Mucosa of descending colon (tissue), 3 donors: ENCODE data around the gene INO80C. TPM values are rescaled to one million over a fixed set of nuclear protein-coding genes. Genes with fewer than 3 reads are reported as not detected.

Source experiments
- ATAC-seq: fragments of 200-7000 bp; cut with Tn5 transposase; one replicate; pipeline ENCODE4 v1.9.1; 2020; ENCODE audit warnings: mild to moderate bottlenecking, moderate library complexity
- DNase-seq, 3 donors: peaks; one replicate each; pipeline ENCODE4 v3.0.0-alpha.2; 2020
- H3K36me3 ChIP-seq: fragments of 200-600 bp; one replicate; pipeline ENCODE4 v1.8.0; 2021; ENCODE audit warnings: low read depth, mild to moderate bottlenecking
- H3K4me1 ChIP-seq: fragments of 200-600 bp; one replicate; pipeline ENCODE4 v1.8.0; 2021; ENCODE audit warnings: low read depth, mild to moderate bottlenecking
- H3K4me3 ChIP-seq: fragments of 200-600 bp; one replicate; pipeline ENCODE4 v1.8.0; 2021; ENCODE audit warnings: mild to moderate bottlenecking
- H3K9me3 ChIP-seq: fragments of 200-600 bp; one replicate; pipeline ENCODE4 v1.8.0; 2021; ENCODE audit warnings: mild to moderate bottlenecking
- intact Hi-C, 2 donors: fragments of 100-400 bp; cut with DNase I in 1 of 2; cut with micrococcal nuclease in 1 of 2; formaldehyde crosslinking; loops; one replicate each; pipeline versions ENCODE4 v1.11.0 to v1.11.1; 2022; cut with DNase I, micrococcal nuclease
- total RNA-seq, 3 donors: library from RNA; stranded (reverse); fragmentation: NEBNext Ultra II Directional in 2 of 3; extraction: Animal tissue kit (Norgen Biotek cat#: 25700) in 2 of 3; gene quantifications; one replicate each; pipeline versions ENCODE4 v1.2.1 to v1.2.4, GENCODE V29; 2021 to 2023
- TF ChIP-seq, protein P1 (sequence below): fragments of 200-600 bp; IDR thresholded peaks from one replicate; pipeline ENCODE4 v1.8.0; 2022; ENCODE audit warnings: antibody characterized with exemption, mild to moderate bottlenecking
- donor health status: DM: no; HTN: no; CAD: no; lungs with moderate emphysema.
- donor health status: DM: no; HTN: no; CAD: no.
- donor health status: DM: no; HTN: yes; CAD: no.

INO80C gene
- total RNA-seq, 3 donors from 2014 or later, result 28.0 to 46.7 (median 32.2) TPM

- TF ChIP-seq, protein P1, sequence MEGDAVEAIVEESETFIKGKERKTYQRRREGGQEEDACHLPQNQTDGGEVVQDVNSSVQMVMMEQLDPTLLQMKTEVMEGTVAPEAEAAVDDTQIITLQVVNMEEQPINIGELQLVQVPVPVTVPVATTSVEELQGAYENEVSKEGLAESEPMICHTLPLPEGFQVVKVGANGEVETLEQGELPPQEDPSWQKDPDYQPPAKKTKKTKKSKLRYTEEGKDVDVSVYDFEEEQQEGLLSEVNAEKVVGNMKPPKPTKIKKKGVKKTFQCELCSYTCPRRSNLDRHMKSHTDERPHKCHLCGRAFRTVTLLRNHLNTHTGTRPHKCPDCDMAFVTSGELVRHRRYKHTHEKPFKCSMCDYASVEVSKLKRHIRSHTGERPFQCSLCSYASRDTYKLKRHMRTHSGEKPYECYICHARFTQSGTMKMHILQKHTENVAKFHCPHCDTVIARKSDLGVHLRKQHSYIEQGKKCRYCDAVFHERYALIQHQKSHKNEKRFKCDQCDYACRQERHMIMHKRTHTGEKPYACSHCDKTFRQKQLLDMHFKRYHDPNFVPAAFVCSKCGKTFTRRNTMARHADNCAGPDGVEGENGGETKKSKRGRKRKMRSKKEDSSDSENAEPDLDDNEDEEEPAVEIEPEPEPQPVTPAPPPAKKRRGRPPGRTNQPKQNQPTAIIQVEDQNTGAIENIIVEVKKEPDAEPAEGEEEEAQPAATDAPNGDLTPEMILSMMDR, result no peak
- intact Hi-C loops, result no loop called here
- H3K9me3 ChIP-seq, result no peaks in the 10 kb centered on the region
- H3K4me3 ChIP-seq, result no peak overlapping the region
- H3K36me3 ChIP-seq, result no peaks in the 10 kb centered on the region
- ATAC-seq (no peak), DNase-seq (no peak)
- no peaks in the 10 kb centered on the region for H3K4me1 ChIP-seq
These were observed 22.9 kb downstream of the INO80C start for GRCh38 chr18:35474884-35475283.

DNA sequence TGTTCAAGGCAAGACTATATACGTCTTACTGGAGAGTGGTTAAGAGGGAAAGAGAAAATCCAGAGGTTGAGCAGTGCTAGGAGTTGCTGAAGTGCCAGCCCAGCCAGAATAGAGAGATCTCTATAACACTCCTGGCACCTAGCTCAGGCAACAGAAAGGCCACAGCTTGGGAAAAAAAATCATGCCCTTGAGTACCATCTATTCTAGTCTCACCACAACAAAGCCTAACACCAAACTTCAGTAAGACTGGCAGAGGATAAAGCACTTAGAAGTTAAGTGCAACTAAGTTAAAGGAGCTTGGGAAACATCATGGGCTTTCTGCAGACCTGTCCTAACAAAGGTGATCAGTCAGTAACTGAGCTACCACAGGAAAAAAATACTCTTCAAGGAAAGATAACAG lies 24.2 kb downstream of the INO80C start:
- intact Hi-C loops, result no loop called here
- Histone ChIP-seq H3K36me3 (no peaks in the 10 kb centered on the region), H3K4me1 (no peaks in the 10 kb centered on the region), H3K9me3 (no peaks in the 10 kb centered on the region), H3K4me3 (no peak overlapping the region)
- DNase-seq, result no peak
- no peak for ATAC-seq
- TF ChIP-seq, protein P1, result no peak

- no peak for DNase-seq
These were observed 27.3 kb downstream of the INO80C start for GRCh38 chr18:35470435-35470834.

DNA sequence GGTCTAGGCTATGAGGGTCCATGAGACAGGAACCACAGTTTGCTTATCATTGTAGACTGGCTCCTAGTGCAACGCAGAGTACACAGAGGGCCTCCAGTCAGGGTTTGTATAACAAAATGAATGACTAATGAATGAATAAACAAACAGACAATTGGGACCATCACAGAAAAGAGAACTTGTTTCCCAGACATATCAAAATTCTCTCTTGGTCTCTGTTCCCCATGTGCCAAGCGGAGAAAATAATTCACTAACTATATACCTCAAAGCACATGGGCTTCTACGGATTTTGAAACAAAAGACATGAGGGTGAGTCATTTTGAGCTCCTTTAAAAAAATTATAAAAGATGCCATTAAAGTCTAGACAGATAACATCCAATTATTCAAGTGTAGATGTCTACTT lies 28.0 kb downstream of the INO80C start:
- DNase-seq (no peak), ATAC-seq (no peak)
- Histone ChIP-seq H3K4me3 (no peak overlapping the region), H3K4me1 (no peaks in the 10 kb centered on the region), H3K36me3 (no peaks in the 10 kb centered on the region), H3K9me3 (no peaks in the 10 kb centered on the region)
- TF ChIP-seq, protein P1, result no peak
- intact Hi-C loops, result no loop called here

More at GRCh38 chr18:35470435-35470834, 27.3 kb downstream of the INO80C start:
- no peak for ATAC-seq
- no peaks in the 10 kb centered on the region for H3K9me3 ChIP-seq
- no peak overlapping the region for H3K4me3 ChIP-seq
- intact Hi-C loops, result no loop called here
- no peaks in the 10 kb centered on the region for H3K4me1 ChIP-seq
- no peaks in the 10 kb centered on the region for H3K36me3 ChIP-seq
- TF ChIP-seq, protein P1, result no peak

- Histone ChIP-seq H3K4me1 (no peaks in the 10 kb centered on the region), H3K36me3 (no peaks in the 10 kb centered on the region), H3K9me3 (no peaks in the 10 kb centered on the region), H3K4me3 (no peak overlapping the region)
- intact Hi-C loops, result no loop called here
- DNase-seq (no peak), ATAC-seq (no peak)
- TF ChIP-seq, protein P1, result no peak
These were observed 29.0 kb downstream of the INO80C start for GRCh38 chr18:35468711-35469110.

GRCh38 chr18:35467624-35468016 lies 30.1 kb downstream of the INO80C start:
- TF ChIP-seq, protein P1, result no peak
- ATAC-seq (no peak), DNase-seq (no peak)
- H3K4me3 ChIP-seq, result no peak overlapping the region
- no peaks in the 10 kb centered on the region for H3K4me1 ChIP-seq
- intact Hi-C loops, result no loop called here
- no peaks in the 10 kb centered on the region for H3K9me3 ChIP-seq
- H3K36me3 ChIP-seq, result no peaks in the 10 kb centered on the region
